NT2/D1 (cell line): Measurements from ENCODE around the gene BICC1.

Experiments used
- DNase-seq: peaks from one replicate; pipeline ENCODE4 v3.0.0-alpha.2; 2011; ENCODE audit warnings: low read depth, low spot score
- H3K27me3 ChIP-seq: 2 replicates; pipeline ENCODE4 v1.6.0; 2011; ENCODE audit warnings: mild to moderate bottlenecking; ENCODE audit not compliant: insufficient read length, insufficient read depth
- H3K36me3 ChIP-seq: 2 replicates; pipeline ENCODE4 v1.6.1; 2011; ENCODE audit warnings: mild to moderate bottlenecking, low read length, mixed read lengths; ENCODE audit not compliant: insufficient read depth, insufficient read length
- H3K4me1 ChIP-seq: 2 replicates; pipeline ENCODE4 v1.5.1; 2011; ENCODE audit not compliant: insufficient read depth, insufficient read length
- H3K4me3 ChIP-seq: 2 replicates; pipeline ENCODE4 v1.5.1; 2011; ENCODE audit warnings: low read depth; ENCODE audit not compliant: insufficient read length
- H3K9ac ChIP-seq: 2 replicates; pipeline ENCODE4 v1.6.0; 2011; ENCODE audit warnings: low read depth; ENCODE audit not compliant: insufficient read length
- H3K9me3 ChIP-seq: 2 replicates; pipeline ENCODE4 v1.5.1; 2011; ENCODE audit warnings: mild to moderate bottlenecking, low read length; ENCODE audit not compliant: insufficient read depth
- SUZ12 ChIP-seq: IDR thresholded peaks from 2 replicates; pipeline ENCODE4 v1.6.1; 2011; ENCODE audit not compliant: insufficient read length, insufficient read depth; ENCODE audit errors: extremely low read depth
- YY1 ChIP-seq: IDR thresholded peaks from 2 replicates; pipeline ENCODE4 v1.6.1; 2011; ENCODE audit not compliant: insufficient read length, insufficient read depth
- ZNF274 ChIP-seq: IDR thresholded peaks from 2 replicates; pipeline ENCODE4 v1.6.1; 2011; ENCODE audit warnings: mild to moderate bottlenecking, low read depth, low read length

Gene BICC1

DNA sequence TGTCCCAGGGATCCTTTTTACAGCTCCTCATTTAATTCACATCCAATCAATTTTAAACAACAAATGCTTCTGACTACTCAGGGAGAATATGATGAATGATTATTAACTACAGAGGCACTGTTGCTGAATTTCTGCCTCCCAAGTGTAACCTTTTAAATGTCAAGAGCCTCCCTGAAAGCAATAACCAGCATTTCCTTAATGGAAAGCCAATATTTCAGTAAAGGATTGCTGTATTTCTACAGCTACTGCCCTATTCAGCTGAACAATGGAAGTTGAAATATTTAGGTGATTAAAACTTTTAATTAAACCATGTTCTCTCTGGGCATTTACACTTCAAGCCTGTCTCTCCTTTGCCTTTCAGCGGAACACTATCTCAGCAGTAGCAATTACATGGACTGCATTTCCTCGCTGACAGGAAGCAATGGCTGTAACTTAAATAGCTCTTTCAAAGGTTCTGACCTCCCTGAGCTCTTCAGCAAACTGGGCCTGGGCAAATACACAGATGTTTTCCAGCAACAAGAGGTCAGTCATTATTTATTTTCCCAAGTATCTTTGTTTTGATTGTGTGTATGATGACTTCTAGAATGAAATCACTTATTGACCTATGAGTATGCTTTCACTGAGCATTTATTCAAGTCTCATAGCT lies 304.7 kb downstream of the BICC1 start:
- Histone ChIP-seq H3K9me3 (no peaks in the 10 kb centered on the region), H3K9ac (no peak overlapping the region), H3K4me3 (no peak overlapping the region), H3K4me1 (no peaks in the 10 kb centered on the region), H3K27me3 (no peaks in the 10 kb centered on the region), H3K36me3 (no peaks in the 10 kb centered on the region)
- DNase-seq, result no peak
- TF ChIP-seq SUZ12 (no peak), ZNF274 (no peak), YY1 (no peak)

DNA sequence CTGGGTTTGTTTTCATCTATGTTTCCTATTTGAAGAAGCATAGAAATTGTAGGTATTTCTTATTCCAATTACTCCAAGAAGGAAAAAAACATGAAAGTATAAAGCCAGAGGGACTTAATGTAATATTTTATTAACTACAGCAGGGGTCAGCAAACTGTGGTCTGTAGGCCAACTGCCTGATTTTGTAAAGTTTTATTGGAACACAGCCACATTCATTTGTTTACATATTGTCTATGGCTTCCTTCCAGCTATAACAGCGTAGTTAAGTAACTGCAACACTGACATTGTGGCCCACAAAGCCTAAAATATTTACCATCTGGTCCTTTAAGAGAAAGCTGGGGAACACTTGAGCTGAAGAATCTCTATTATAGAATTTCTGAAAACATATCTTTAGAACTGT lies 306.2 kb downstream of the BICC1 start:
- Histone ChIP-seq H3K36me3 (no peaks in the 10 kb centered on the region), H3K9me3 (no peaks in the 10 kb centered on the region), H3K4me1 (no peaks in the 10 kb centered on the region), H3K4me3 (no peak overlapping the region), H3K9ac (no peak overlapping the region), H3K27me3 (no peaks in the 10 kb centered on the region)
- TF ChIP-seq SUZ12 (no peak), ZNF274 (no peak), YY1 (no peak)
- no peak for DNase-seq

DNA sequence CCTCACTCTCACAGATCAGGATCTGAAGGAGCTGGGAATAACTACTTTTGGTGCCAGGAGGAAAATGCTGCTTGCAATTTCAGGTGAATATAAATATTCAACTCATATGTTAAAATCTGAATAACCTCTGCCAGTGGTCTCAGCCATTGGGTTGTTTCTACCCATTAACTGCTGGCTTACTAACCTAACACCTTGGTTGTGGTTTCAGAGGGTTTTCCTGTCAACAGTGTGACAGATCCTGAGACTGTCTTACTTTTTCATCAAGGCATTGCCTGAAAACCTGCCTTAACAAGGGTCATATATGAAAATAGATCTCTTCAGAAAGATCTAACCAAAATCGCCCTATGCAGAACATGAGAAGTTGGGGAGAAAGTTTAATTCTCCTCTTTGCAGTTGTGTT lies 307.7 kb downstream of the BICC1 start:
- H3K27me3 ChIP-seq, result no peaks in the 10 kb centered on the region
- no peaks in the 10 kb centered on the region for H3K4me1 ChIP-seq
- no peaks in the 10 kb centered on the region for H3K9me3 ChIP-seq
- no peak overlapping the region for H3K4me3 ChIP-seq
- H3K36me3 ChIP-seq, result no peaks in the 10 kb centered on the region
- DNase-seq, result no peak
- TF ChIP-seq YY1, result no peak
- no peak overlapping the region for H3K9ac ChIP-seq

DNA sequence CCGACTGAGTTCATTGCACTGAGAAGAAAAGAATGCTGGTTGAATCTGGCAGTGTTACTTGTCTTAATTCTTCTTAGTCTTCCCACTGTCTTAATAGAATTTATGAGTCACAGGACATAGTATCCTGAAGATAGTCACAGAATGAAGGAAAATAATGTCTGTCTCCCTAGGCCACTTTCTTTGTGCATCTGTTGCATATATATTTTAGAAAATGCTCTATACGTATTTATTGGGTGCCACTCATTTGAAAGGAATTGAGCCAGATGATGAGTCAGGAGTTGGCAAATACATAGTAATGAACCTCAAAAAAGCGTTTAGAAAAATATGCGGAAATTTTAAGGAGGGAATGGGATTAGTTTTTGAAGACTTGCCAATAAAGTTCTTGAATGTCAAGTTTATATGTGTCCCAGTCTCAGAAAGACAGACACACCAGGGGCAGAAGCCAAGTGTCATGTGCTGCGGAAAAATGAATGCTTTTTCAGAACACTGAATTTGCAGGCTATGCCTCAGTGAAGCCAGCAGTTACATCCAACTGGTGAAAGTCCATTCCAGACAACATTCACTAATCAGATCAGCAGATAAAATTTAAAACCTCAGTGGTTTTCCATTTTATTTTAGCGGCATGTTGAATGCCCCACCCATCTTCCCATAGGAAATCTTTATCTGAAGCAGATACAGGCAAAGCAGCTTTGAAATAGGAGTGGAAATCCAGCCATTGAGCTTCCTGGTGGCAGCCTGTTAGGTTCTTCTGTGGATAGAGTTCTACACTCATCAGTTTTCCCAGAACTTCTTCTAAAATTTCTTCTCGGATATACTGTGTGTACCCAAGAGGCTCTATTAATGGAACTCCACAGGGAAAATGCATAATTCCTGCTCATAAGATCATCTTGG lies 308.4 kb downstream of the BICC1 start:
- no peak for DNase-seq
- TF ChIP-seq SUZ12 (no peak), ZNF274 (no peak), YY1 (no peak)
- no peaks in the 10 kb centered on the region for H3K27me3 ChIP-seq
- H3K4me3 ChIP-seq, result no peak overlapping the region
- no peak overlapping the region for H3K9ac ChIP-seq
- no peaks in the 10 kb centered on the region for H3K9me3 ChIP-seq
- H3K36me3 ChIP-seq, result no peaks in the 10 kb centered on the region
- H3K4me1 ChIP-seq, result no peaks in the 10 kb centered on the region

DNA sequence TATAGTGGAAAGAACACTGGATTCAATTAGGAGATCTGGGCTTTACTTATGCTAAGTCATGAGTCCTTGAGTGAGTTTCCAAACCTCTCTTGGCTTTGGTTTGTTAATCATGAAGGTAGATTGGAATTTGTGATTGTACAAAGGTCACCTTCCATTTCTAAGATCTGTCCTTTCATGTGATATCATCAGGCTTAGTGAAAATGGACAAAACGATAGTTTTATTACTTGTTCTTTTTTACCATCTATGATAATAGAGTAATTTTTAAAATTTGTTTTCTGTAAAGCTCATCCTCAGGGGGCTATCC lies 309.0 kb downstream of the BICC1 start:
- DNase-seq, result no peak
- no peak overlapping the region for H3K4me3 ChIP-seq
- H3K9ac ChIP-seq, result no peak overlapping the region

DNA sequence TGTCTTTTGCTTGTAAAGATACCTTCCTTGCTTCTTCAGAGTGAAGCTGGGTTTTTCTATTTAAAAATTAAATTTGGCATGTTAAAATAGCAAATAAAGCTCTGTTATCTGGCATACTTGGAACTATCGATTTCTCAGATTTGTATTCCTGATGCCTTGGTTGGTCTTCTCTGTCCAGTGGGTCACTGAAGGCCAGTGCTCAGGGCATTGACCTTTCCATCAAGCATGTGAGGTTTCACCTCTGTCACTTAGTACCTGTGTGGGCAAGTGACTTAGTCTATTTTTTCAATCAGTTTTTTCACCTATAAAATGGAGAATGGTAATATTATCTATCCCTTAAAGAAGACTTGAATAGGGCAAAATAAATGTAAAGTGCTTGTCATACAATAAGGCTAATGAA lies 311.3 kb downstream of the BICC1 start:
- H3K4me3 ChIP-seq, result no peak overlapping the region
- no peaks in the 10 kb centered on the region for H3K9me3 ChIP-seq
- TF ChIP-seq SUZ12 (no peak), ZNF274 (no peak), YY1 (no peak)
- no peaks in the 10 kb centered on the region for H3K4me1 ChIP-seq
- no peak overlapping the region for H3K9ac ChIP-seq
- no peaks in the 10 kb centered on the region for H3K27me3 ChIP-seq
- H3K36me3 ChIP-seq, result no peaks in the 10 kb centered on the region
- no peak for DNase-seq

More for the DNA sequence above, 309.0 kb downstream of the BICC1 start:
- no peaks in the 10 kb centered on the region for H3K36me3 ChIP-seq
- no peak for TF ChIP-seq ZNF274
- no peak for TF ChIP-seq YY1
- no peak for TF ChIP-seq SUZ12
- H3K4me1 ChIP-seq, result no peaks in the 10 kb centered on the region
- H3K27me3 ChIP-seq, result no peaks in the 10 kb centered on the region
- H3K9me3 ChIP-seq, result no peaks in the 10 kb centered on the region

DNA sequence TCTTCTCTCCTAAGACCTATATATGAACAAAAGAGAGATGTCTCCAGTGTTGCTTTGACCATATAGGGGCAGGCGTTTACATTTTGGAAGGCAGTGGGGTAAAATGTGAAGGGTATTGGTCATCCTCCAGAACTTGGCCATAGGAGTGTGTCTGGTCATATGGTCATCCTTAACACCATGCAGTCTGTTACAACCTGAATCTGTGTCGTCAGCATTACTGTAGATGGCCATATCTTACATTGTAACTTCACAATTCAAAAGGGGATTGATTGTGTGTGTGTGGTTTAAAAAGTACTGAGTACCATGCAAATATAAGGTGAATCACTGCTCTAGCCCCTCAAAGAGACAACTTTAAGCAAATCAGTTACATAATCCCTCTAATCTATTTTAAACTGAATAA lies 311.7 kb downstream of the BICC1 start:
- Histone ChIP-seq H3K27me3 (no peaks in the 10 kb centered on the region), H3K4me3 (no peak overlapping the region), H3K9me3 (no peaks in the 10 kb centered on the region), H3K4me1 (no peaks in the 10 kb centered on the region), H3K9ac (no peak overlapping the region), H3K36me3 (no peaks in the 10 kb centered on the region)
- DNase-seq, result no peak
- TF ChIP-seq YY1, result no peak
- no peak for TF ChIP-seq ZNF274
- no peak for TF ChIP-seq SUZ12

DNA sequence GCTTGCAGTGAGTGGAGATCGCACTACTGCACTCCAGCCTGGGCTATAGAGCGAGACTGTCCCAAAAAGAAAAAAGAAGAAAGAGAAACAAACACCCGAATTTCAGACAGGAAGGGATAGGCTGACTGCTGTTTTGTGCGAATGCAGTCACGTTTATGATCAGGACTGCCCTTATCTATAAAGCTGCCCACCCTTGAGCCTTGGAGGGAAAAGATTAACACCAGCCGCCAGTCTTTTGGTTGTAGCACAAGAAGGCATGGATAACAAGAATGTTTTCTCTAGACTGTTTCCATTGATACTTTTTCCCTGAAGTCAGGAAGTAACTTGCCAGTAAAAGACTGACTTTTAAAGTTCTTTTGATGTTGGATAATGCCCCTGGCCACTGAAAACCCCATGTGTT lies 314.0 kb downstream of the BICC1 start:
- H3K27me3 ChIP-seq, result no peaks in the 10 kb centered on the region
- H3K4me1 ChIP-seq, result no peaks in the 10 kb centered on the region
- no peak overlapping the region for H3K4me3 ChIP-seq
- no peaks in the 10 kb centered on the region for H3K9me3 ChIP-seq
- no peak for DNase-seq
- no peak overlapping the region for H3K9ac ChIP-seq
- H3K36me3 ChIP-seq, result no peaks in the 10 kb centered on the region
- TF ChIP-seq YY1 (no peak), SUZ12 (no peak), ZNF274 (no peak)
